ENCODE data around the gene CD2.

Gene CD2

GRCh38 chr1:116754198-116754977, at the start of gene CD2:
CD2 (plus strand) TSS chr1:116754430; CDS start chr1:116754493, 63 bp downstream.
- in situ Hi-C loops (cut with HindIII; ENCODE audit: low sequenced_read_pairs), result no loop called here
- DNase-seq (ENCODE audit: low read depth), result no peak
- no peak for TF ChIP-seq CTCF (IDR thresholded peaks at IDR 0.05; ENCODE audit: low read depth, low read length, missing control alignments)
- no peak within 1 kb of the TSS for H3K4me3 ChIP-seq (ENCODE audit: low read depth, low read length)

GRCh38 chr1:116706123-116706522, 48.1 kb upstream of the CD2 start:
- DNase-seq (ENCODE audit: low read depth), result no peak
- in situ Hi-C loops (cut with HindIII; ENCODE audit: low sequenced_read_pairs), result no loop called here
- TF ChIP-seq CTCF (IDR thresholded peaks at IDR 0.05; ENCODE audit: low read depth, low read length, missing control alignments), result no peak
- H3K4me3 ChIP-seq (ENCODE audit: low read depth, low read length), result no peak overlapping the region

DNA sequence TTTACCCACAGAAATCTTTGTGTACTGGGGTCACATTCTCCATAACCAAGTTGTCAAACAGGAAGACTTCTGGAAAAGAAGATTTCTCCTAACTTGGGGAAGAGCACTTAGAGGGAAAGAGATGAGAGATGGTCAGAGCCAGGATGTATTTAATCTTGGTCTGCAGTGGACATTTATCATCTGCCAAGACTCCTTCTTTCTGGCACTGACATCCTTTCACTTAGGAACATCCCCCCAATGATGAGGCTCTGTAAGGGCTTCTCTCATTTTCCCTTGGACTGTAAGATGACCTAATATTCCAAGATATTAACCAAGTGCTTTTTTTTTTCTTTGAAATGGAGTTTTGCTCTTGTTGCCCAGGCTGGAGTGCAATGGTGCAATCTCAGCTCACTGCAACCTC, 47.4 kb upstream of the CD2 start:
- in situ Hi-C loops (cut with HindIII; ENCODE audit: low sequenced_read_pairs), result no loop called here
- DNase-seq (ENCODE audit: low read depth), result no peak
- H3K4me3 ChIP-seq (ENCODE audit: low read depth, low read length), result no peak overlapping the region
- no peak for TF ChIP-seq CTCF (IDR thresholded peaks at IDR 0.05; ENCODE audit: low read depth, low read length, missing control alignments)

GRCh38 chr1:116708255-116708900, 45.9 kb upstream of the CD2 start:
- no peak for DNase-seq (ENCODE audit: low read depth)
- in situ Hi-C loops (cut with HindIII; ENCODE audit: low sequenced_read_pairs), result no loop called here
- TF ChIP-seq CTCF (IDR thresholded peaks at IDR 0.05; ENCODE audit: low read depth, low read length, missing control alignments), result no peak

DNA sequence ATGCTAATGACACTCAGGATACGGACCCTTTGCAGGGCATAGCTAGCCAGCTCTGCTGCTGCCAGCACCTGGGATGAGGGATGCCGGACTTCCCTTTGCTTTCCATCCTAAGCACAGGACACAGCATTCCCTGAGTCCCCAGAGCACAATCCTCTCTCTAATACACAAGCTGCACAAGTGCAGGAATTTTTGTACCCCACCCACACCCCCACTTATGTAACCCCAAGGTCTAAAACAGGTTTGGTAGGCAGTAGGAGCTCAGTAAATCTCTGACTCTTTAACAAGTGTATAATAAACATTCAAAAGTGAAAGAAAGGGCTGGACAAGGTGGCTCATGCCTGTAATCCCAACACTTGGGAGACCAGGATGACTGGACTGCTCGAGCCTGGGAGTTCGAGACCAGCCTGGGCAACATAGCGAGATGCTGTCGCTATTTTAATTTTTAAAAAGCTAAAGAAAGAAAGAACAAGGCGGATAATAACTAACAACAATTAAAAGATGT, 44.5 kb upstream of the CD2 start:
- no peak for DNase-seq (ENCODE audit: low read depth)
- in situ Hi-C loops (cut with HindIII; ENCODE audit: low sequenced_read_pairs), result no loop called here

More at GRCh38 chr1:116708255-116708900, 45.9 kb upstream of the CD2 start:
- H3K4me3 ChIP-seq (ENCODE audit: low read depth, low read length), result no peak overlapping the region

More for the DNA sequence above, 44.5 kb upstream of the CD2 start:
- TF ChIP-seq CTCF (IDR thresholded peaks at IDR 0.05; ENCODE audit: low read depth, low read length, missing control alignments), result no peak
- H3K4me3 ChIP-seq (ENCODE audit: low read depth, low read length), result no peak overlapping the region

Measured in astrocyte of the cerebellum (primary cell).